ENCODE results near the gene MCEE. TPM values are rescaled to one million over a fixed set of nuclear protein-coding genes. Genes with fewer than 3 reads are reported as not detected.
"Not testable (repeated sequence)": the region's sequence is repeated elsewhere in the genome, so short reads cannot be mapped to it uniquely, and the experiment has no call there.

MCEE gene
- total RNA-seq, 1 donor from 2014 or later, result 39.7 TPM

DNA sequence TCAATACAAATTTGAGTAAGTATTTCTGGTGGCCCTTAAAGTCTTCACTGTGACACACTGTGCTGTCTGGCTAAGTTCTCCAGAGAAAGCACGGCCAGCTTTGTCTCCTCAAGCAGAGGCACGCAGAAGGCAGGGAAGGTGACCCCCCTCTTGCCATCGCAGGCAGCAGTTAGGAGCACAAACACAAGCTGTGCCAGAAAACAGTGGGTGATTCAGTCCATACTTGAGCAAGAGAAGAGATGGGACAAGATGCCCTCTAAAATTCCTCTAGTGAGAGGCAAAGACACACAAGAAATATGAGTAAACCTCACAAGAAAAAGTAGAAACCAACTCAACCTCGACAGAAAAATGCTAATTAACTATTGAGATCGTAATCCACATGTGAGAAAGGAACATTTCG is 9.8 kb downstream of the MCEE start:
- Histone ChIP-seq H3K36me3 (peaks cover 77% of the 10 kb centered on the region), H3K9me3 (replicated peaks) (no peaks in the 10 kb centered on the region), H3K27me3 (ENCODE audit: low read depth) (no peaks in the 10 kb centered on the region), H3K4me1 (peaks cover 10% of the 10 kb centered on the region), H3K4me3 (no peak overlapping the region), H3K27ac (replicated peaks) (peak overlapping the region; percentile 40)
- TF ChIP-seq, protein P1, sequence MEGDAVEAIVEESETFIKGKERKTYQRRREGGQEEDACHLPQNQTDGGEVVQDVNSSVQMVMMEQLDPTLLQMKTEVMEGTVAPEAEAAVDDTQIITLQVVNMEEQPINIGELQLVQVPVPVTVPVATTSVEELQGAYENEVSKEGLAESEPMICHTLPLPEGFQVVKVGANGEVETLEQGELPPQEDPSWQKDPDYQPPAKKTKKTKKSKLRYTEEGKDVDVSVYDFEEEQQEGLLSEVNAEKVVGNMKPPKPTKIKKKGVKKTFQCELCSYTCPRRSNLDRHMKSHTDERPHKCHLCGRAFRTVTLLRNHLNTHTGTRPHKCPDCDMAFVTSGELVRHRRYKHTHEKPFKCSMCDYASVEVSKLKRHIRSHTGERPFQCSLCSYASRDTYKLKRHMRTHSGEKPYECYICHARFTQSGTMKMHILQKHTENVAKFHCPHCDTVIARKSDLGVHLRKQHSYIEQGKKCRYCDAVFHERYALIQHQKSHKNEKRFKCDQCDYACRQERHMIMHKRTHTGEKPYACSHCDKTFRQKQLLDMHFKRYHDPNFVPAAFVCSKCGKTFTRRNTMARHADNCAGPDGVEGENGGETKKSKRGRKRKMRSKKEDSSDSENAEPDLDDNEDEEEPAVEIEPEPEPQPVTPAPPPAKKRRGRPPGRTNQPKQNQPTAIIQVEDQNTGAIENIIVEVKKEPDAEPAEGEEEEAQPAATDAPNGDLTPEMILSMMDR (IDR thresholded peaks at IDR 0.05; ENCODE audit: borderline replicate concordance), result no peak
- intact Hi-C loops (cut with micrococcal nuclease), result no loop called here
- DNase-seq, result no peak

DNA sequence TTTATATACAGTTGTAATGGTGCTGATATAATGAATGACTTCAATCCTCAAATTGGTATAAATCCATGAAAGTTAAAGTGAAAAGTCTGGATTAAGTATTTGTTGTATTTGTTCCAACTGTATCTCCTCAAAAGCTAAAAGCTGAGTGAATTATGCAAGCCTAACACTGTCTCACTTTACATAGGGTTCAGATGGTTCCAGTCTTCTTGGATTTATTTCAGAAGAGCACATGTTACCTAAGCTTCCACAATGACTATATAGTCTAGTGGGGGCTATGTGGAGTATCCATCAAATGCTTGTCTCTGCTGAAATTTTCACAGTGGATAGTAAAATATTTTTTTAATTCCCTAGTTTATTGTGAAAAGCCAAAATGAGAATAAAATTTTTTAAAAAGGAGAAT is 13.0 kb downstream of the MCEE start:
- no peaks in the 10 kb centered on the region for H3K27me3 ChIP-seq (ENCODE audit: low read depth)
- no peak overlapping the region for H3K27ac ChIP-seq (replicated peaks)
- H3K4me3 ChIP-seq, result no peak overlapping the region
- peaks cover 10% of the 10 kb centered on the region for H3K4me1 ChIP-seq
- TF ChIP-seq, protein P1 (IDR thresholded peaks at IDR 0.05; ENCODE audit: borderline replicate concordance), result no peak
- peaks cover 86% of the 10 kb centered on the region for H3K36me3 ChIP-seq
- intact Hi-C loops (cut with micrococcal nuclease), result no loop called here
- DNase-seq, result no peak
- H3K9me3 ChIP-seq (replicated peaks), result no peaks in the 10 kb centered on the region

DNA sequence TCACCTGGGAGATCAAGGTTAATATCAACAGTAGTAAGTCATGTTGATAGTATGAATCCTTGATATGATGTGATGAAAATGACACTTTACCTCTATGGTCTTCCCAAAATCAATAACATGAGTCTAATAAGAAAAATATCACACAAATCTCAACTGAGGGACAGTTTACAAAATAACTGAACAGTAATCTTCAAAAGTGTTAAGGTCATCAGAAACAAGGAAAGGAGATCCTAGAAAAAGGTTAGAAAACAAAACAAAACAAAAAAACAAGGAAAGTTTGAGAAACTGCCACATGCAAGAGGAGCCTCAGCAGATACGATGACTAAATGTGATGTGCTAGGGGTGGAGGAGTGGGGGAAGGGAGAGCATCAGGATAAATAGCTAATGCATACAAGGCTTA is 16.2 kb downstream of the MCEE start:
- DNase-seq, result no peak
- Histone ChIP-seq H3K36me3 (peaks cover 85% of the 10 kb centered on the region), H3K9me3 (replicated peaks) (no peaks in the 10 kb centered on the region), H3K4me3 (no peak overlapping the region), H3K27ac (replicated peaks) (no peak overlapping the region), H3K4me1 (no peaks in the 10 kb centered on the region), H3K27me3 (ENCODE audit: low read depth) (no peaks in the 10 kb centered on the region)
- TF ChIP-seq, protein P1 (IDR thresholded peaks at IDR 0.05; ENCODE audit: borderline replicate concordance), result no peak
- intact Hi-C loops (cut with micrococcal nuclease), result no loop called here

DNA sequence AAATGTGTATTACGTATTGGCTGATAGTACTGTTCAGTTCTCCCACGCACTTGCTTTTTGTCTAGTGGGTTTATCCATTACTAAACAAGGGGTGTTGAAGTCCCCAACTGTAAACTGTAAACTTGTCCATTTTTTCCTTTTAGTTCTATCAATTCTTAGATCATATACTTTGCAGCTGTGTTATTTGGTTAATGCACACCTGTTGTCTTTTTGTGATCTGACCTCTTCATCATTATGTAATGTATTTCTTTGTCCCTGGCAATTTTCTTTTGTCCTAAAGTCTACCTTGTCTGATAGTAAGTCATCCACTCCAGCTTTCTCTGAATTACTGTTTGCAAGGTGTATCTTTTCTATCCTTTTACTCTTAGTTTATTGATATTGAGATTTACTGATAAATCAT is 21.9 kb downstream of the MCEE start:
- intact Hi-C loops (cut with micrococcal nuclease), result no loop called here
- no peaks in the 10 kb centered on the region for H3K27me3 ChIP-seq (ENCODE audit: low read depth)
- peaks cover 42% of the 10 kb centered on the region for H3K36me3 ChIP-seq
- no peaks in the 10 kb centered on the region for H3K4me1 ChIP-seq
- H3K4me3 ChIP-seq, result no peak overlapping the region
- TF ChIP-seq, protein P1 (IDR thresholded peaks at IDR 0.05; ENCODE audit: borderline replicate concordance), result no peak
- no peak overlapping the region for H3K27ac ChIP-seq (replicated peaks)
- H3K9me3 ChIP-seq (replicated peaks), result no peaks in the 10 kb centered on the region
- no peak for DNase-seq

DNA sequence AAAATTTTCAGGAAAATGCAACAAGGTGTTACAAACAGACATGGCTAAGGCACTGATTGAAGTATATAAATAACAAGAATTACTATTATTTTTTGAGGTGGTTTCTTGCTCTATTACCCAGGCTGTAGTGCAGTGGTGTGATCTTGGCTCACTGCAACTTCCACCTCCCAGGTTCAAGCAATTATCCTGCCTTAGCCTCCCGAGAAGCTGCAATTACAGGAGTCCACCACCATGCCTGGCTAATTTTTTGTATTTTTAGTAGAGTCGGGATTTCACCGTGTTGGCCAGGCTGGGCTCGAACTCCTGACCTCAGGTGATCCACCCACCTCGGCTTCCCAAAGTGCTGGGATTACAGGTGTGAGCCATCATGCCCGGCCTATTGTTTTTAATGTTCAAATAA is 23.6 kb downstream of the MCEE start:
- DNase-seq; H3K27me3 ChIP-seq (ENCODE audit: low read depth); H3K27ac ChIP-seq (replicated peaks); H3K9me3 ChIP-seq (replicated peaks); intact Hi-C loops (cut with micrococcal nuclease); H3K4me1 ChIP-seq; H3K4me3 ChIP-seq: not testable (repeated sequence)
- peaks cover 33% of the 10 kb centered on the region for H3K36me3 ChIP-seq

DNA sequence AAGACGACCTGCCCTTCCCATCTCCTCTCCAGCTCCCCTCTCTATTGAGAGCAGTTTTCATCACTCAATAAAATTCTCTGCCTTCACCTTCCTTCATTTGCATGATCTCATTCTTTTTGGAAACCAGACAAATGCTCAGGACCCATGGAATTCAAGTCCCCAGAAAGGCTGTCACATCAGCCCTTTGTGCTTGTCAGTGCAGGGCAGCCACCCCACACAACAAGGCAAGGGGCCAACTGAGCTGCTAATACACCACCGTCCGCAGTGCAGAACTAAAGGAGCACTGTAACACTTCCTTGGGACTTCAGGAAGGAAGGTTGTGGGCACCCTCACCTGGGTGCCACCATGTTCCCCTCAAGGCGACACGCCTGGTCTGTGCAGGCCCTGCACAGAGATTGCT is 26.2 kb downstream of the MCEE start:
- H3K4me1 ChIP-seq, result no peaks in the 10 kb centered on the region
- no peak overlapping the region for H3K4me3 ChIP-seq
- intact Hi-C loops (cut with micrococcal nuclease), result no loop called here
- no peak for DNase-seq
- H3K27me3 ChIP-seq (ENCODE audit: low read depth), result no peaks in the 10 kb centered on the region
- no peak overlapping the region for H3K27ac ChIP-seq (replicated peaks)
- peaks cover 12% of the 10 kb centered on the region for H3K36me3 ChIP-seq
- no peaks in the 10 kb centered on the region for H3K9me3 ChIP-seq (replicated peaks)
- TF ChIP-seq, protein P1 (IDR thresholded peaks at IDR 0.05; ENCODE audit: borderline replicate concordance), result no peak

All from left ventricle myocardium inferior (tissue), 1 donor.